ENCODE results near the gene ZG16B. TPM values are rescaled to one million over a fixed set of nuclear protein-coding genes. Genes with fewer than 3 reads are reported as not detected.

The ZG16B gene
- total and polyA plus RNA-seq, 7 donors: 0.62 TPM; not detected in 6

GRCh38 chr16:2803545-2804195, 26.4 kb upstream of the ZG16B start:
- H3K4me3 ChIP-seq: no peak overlapping the region
- H3K4me1 ChIP-seq: no peaks in the 10 kb centered on the region
- intact Hi-C loops (cut with DNase I): no loop called here
- no peak overlapping the region for H3K27ac ChIP-seq
- peaks cover 0 to 11% (median 3%) of the 10 kb centered on the region in 3 donors for H3K27me3 ChIP-seq (ENCODE audit: insufficient read depth in 3 of 3, low read length in 2 of 3)
- 78 to 83% (median 80%) methylated on average over 3 of the region's 3 CpGs for WGBS, 3 donors
- H3K9me3 ChIP-seq: peaks cover 13% of the 10 kb centered on the region
- no peaks in the 10 kb centered on the region for H3K36me3 ChIP-seq (ENCODE audit: insufficient read depth in 1 of 2, low read depth in 1 of 2)
- TF ChIP-seq CTCF (IDR thresholded peaks at IDR 0.05): no peak
- ATAC-seq: no peak
- no peak for DNase-seq

GRCh38 chr16:2804728-2805127, 25.4 kb upstream of the ZG16B start:
- ATAC-seq (no peak), DNase-seq (peak in 1 of 2 donors; percentile 10)
- Histone ChIP-seq H3K9me3 (peaks cover 13% of the 10 kb centered on the region), H3K27me3 (ENCODE audit: insufficient read depth in 3 of 3, low read length in 2 of 3) (peaks cover 0 to 3% (median 3%) of the 10 kb centered on the region in 3 donors), H3K27ac (no peak overlapping the region), H3K4me1 (no peaks in the 10 kb centered on the region), H3K4me3 (no peak overlapping the region), H3K36me3 (ENCODE audit: insufficient read depth in 1 of 2, low read depth in 1 of 2) (no peaks in the 10 kb centered on the region)
- 79 to 94% (median 86%) methylated on average over 4 of the region's 4 CpGs for WGBS, 3 donors
- intact Hi-C loops (cut with DNase I): no loop called here
- TF ChIP-seq CTCF (IDR thresholded peaks at IDR 0.05): no peak

- Histone ChIP-seq H3K27ac (no peak overlapping the region), H3K4me1 (no peaks in the 10 kb centered on the region), H3K36me3 (ENCODE audit: insufficient read depth in 1 of 2, low read depth in 1 of 2) (no peaks in the 10 kb centered on the region), H3K27me3 (ENCODE audit: insufficient read depth in 3 of 3, low read length in 2 of 3) (peaks cover 0 to 3% (median 3%) of the 10 kb centered on the region in 3 donors), H3K4me3 (no peak overlapping the region), H3K9me3 (peaks cover 13% of the 10 kb centered on the region)
- TF ChIP-seq CTCF (IDR thresholded peaks at IDR 0.05): no peak
- intact Hi-C loops (cut with DNase I): no loop called here
- DNase-seq (peak in 1 of 2 donors; percentile 10), ATAC-seq (no peak)
- 67 to 72% (median 71%) methylated on average over 5 of the region's 5 CpGs for WGBS, 3 donors
These were observed 23.8 kb upstream of the ZG16B start for GRCh38 chr16:2806286-2806685.

DNA sequence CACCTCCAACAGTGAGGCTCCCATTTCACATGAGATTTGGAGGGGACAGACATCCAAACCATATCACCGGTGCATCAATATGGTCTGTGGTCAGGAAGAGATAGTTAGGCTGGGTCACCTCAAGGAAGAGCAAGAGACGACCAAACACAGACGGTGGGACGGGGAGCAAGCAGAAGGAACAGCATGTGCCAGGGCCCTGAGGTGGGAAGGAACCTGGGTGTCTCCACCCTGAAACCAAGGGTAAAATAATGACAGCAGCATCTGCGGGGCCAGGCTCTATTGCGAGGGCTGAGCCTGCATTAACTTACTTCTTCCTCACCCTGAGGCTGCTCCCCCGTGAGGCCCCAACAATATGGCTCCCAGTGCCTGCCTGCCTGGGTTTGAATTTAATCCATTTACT, 21.9 kb upstream of the ZG16B start:
- Histone ChIP-seq H3K4me1 (peaks cover 6% of the 10 kb centered on the region), H3K36me3 (ENCODE audit: insufficient read depth in 1 of 2, low read depth in 1 of 2) (no peaks in the 10 kb centered on the region), H3K9me3 (peaks cover 13% of the 10 kb centered on the region), H3K4me3 (no peak overlapping the region), H3K27me3 (ENCODE audit: insufficient read depth in 3 of 3, low read length in 2 of 3) (peaks cover 0 to 3% (median 3%) of the 10 kb centered on the region in 3 donors), H3K27ac (no peak overlapping the region)
- WGBS, 3 donors: 85 to 88% (median 88%) methylated on average over 7 of the region's 7 CpGs
- intact Hi-C loops (cut with DNase I): no loop called here
- ATAC-seq (no peak), DNase-seq (peak in 1 of 2 donors; percentile 21)
- no peak for TF ChIP-seq CTCF (IDR thresholded peaks at IDR 0.05)
